Common myeloid progenitor, CD34-positive (primary cell): Measurements from ENCODE around the gene ACTG2.

Source experiments
- CTCF ChIA-PET: fragments of 350-600 bp; sonication (Branson Sonifier 250); formaldehyde crosslinking; loops from one replicate; lab custom pipeline; 2021; ENCODE audit warnings: antibody characterized with exemption; lab: Charles Lee
- POLR2A ChIA-PET: fragments of 350-600 bp; sonication (Branson Sonifier 250); formaldehyde crosslinking; loops from one replicate; lab custom pipeline; 2021; ENCODE audit warnings: antibody characterized with exemption; lab: Charles Lee
- DNase-seq, 3 donors: peaks; one replicate each; pipeline versions ENCODE4 v3.0.0 to v3.0.0-alpha.2; 2013
- H3K27ac ChIP-seq, 2 experiments: 1 replicate in 1 of 2; 2 replicates in 1 of 2; pipeline ENCODE4 v1.7.0; 2013; ENCODE audit warnings: inconsistent platforms in 2 of 2, low read length in 2 of 2, mild to moderate bottlenecking in 2 of 2, low read depth in 1 of 2, moderate library complexity in 1 of 2; ENCODE audit not compliant: severe bottlenecking in 2 of 2, insufficient read depth in 1 of 2, poor library complexity in 1 of 2
- H3K27me3 ChIP-seq, 5 experiments: replicated peaks in 2 of 5; 1 replicate in 3 of 5; 2 replicates in 2 of 5; pipeline versions ENCODE4 v1.6.1 to v1.7.0; 2013; ENCODE audit warnings: low read length in 4 of 5, mild to moderate bottlenecking in 2 of 5, moderate library complexity in 2 of 5, inconsistent platforms in 1 of 5; ENCODE audit not compliant: insufficient read depth in 5 of 5, control insufficient read depth in 4 of 5
- H3K36me3 ChIP-seq, 4 experiments: 1 replicate in 2 of 4; 2 replicates in 2 of 4; pipeline versions ENCODE4 v1.6.1 to v1.7.0; 2013; ENCODE audit warnings: low read length in 3 of 4, control low read depth in 1 of 4, mild to moderate bottlenecking in 1 of 4; ENCODE audit not compliant: control insufficient read depth in 4 of 4, insufficient read depth in 4 of 4
- H3K4me1 ChIP-seq, 4 experiments: 1 replicate in 3 of 4; 2 replicates in 1 of 4; pipeline versions ENCODE4 v1.6.1 to v1.7.1; 2013; ENCODE audit warnings: low read length in 3 of 4, mild to moderate bottlenecking in 3 of 4, control low read depth in 1 of 4, inconsistent platforms in 1 of 4, moderate library complexity in 1 of 4; ENCODE audit not compliant: control insufficient read depth in 4 of 4, insufficient read depth in 4 of 4; ENCODE audit errors: control extremely low read depth in 1 of 4
- H3K4me3 ChIP-seq, 7 experiments: 1 replicate in 4 of 7; 2 replicates in 3 of 7; pipeline versions ENCODE4 v1.5.1 to v1.7.0; 2013; ENCODE audit warnings: mild to moderate bottlenecking in 7 of 7, low read length in 6 of 7, moderate library complexity in 6 of 7, inconsistent platforms in 2 of 7, low read depth in 2 of 7, control low read depth in 1 of 7; ENCODE audit not compliant: insufficient read depth in 4 of 7, control insufficient read depth in 1 of 7; ENCODE audit errors: extremely low read depth in 1 of 7
- H3K9me3 ChIP-seq, 5 experiments: 1 replicate in 4 of 5; 2 replicates in 1 of 5; pipeline versions ENCODE4 v1.6.1 to v1.7.1; 2013; ENCODE audit warnings: low read length in 4 of 5, mild to moderate bottlenecking in 2 of 5, inconsistent platforms in 1 of 5, low read depth in 1 of 5, moderate library complexity in 1 of 5; ENCODE audit not compliant: control insufficient read depth in 4 of 5, insufficient read depth in 2 of 5; ENCODE audit errors: control extremely low read depth in 1 of 5
- WGBS: methylation state at CpG from one replicate; pipeline ENCODE4 v1.1.5; 2013; ENCODE audit not compliant: insufficient coverage; 5-methylcytosine and 5-hydroxymethylcytosine counted together

The ACTG2 gene

GRCh38 chr2:73965053-73965452 is 72.2 kb downstream of the ACTG2 start:
- H3K4me3 ChIP-seq, result no peak overlapping the region
- 95% methylated on average over 3 of the region's 3 CpGs for WGBS
- ChIA-PET CTCF (interaction anchor here (0.9 to 1.7 kb wide), 4 partner anchors 8 to 31 kb away, joined by 3 to 5 read pairs (median 4); no protein-coding TSS in a partner anchor), POLR2A (no interaction called here)
- no peaks in the 10 kb centered on the region for H3K9me3 ChIP-seq
- no peak for DNase-seq
- no peak overlapping the region for H3K27ac ChIP-seq
- H3K27me3 ChIP-seq, result no peaks in the 10 kb centered on the region
- H3K36me3 ChIP-seq, result peaks cover 0 to 4% (median under 1%) of the 10 kb centered on the region in 4 experiments
- H3K4me1 ChIP-seq, result peaks cover 1 to 16% (median 11%) of the 10 kb centered on the region in 4 experiments

DNA sequence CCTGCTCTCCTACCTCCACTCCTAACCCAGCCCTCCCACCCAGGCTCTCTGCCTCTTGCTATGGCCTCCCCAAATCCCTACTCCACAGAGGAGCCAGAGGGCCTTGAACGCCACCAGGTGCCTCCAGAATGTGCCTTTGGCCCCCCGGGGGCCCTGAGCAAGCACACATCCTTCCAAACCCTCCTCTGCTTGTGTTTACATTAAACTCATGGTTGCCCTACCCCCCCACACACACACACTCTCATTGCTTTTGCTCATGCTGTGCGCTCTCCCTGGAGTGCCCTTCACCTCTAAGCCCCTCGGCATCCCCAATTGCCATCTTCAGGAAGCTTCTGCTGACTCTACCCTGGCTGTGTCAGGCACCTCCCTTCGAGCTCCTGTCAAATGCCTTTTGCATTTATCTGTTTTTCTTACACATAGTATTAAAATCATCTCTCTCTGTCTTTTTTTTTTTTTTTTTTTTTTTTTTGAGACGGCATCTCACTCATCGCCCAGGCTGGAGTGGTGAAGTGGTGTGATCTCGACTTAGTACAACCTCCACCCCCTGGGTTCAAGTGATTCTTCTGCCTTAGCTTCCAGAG is 75.6 kb downstream of the ACTG2 start:
- Histone ChIP-seq H3K27me3 (no peaks in the 10 kb centered on the region), H3K9me3 (no peaks in the 10 kb centered on the region), H3K27ac (no peak overlapping the region), H3K4me1 (peaks cover 28 to 49% (median 43%) of the 10 kb centered on the region in 4 experiments), H3K4me3 (no peak overlapping the region), H3K36me3 (no peaks in the 10 kb centered on the region)
- CTCF ChIA-PET, result interaction anchor here (1.3 to 4.8 kb wide), 4 partner anchors 12 to 19 kb away, joined by 3 to 19 read pairs (median 10); no protein-coding TSS in a partner anchor
- WGBS, result 91% methylated on average over 5 of the region's 8 CpGs
- POLR2A ChIA-PET, result no interaction called here
- DNase-seq, result no peak

- no peaks in the 10 kb centered on the region for H3K9me3 ChIP-seq
- POLR2A ChIA-PET, result no interaction called here
- H3K27ac ChIP-seq, result no peak overlapping the region
- H3K4me3 ChIP-seq, result no peak overlapping the region
- no peak for DNase-seq
- H3K27me3 ChIP-seq, result no peaks in the 10 kb centered on the region
- CTCF ChIA-PET, result interaction anchor here (0.6 to 4.8 kb wide), 7 partner anchors 11 to 217 kb away, joined by 3 to 19 read pairs (median 4); no protein-coding TSS in a partner anchor
- H3K4me1 ChIP-seq, result peaks cover 28 to 49% (median 44%) of the 10 kb centered on the region in 4 experiments
- WGBS, result 90% methylated on average over 3 of the region's 4 CpGs
- H3K36me3 ChIP-seq, result no peaks in the 10 kb centered on the region
Observed at GRCh38 chr2:73969356-73969755, 76.5 kb downstream of the ACTG2 start.
